ENCODE data around the gene CHMP6. TPM values are rescaled to one million over a fixed set of nuclear protein-coding genes. Genes with fewer than 3 reads are reported as not detected.

CHMP6 gene
- total RNA-seq, 1 donor from 2014 or later = 19.5 TPM

DNA sequence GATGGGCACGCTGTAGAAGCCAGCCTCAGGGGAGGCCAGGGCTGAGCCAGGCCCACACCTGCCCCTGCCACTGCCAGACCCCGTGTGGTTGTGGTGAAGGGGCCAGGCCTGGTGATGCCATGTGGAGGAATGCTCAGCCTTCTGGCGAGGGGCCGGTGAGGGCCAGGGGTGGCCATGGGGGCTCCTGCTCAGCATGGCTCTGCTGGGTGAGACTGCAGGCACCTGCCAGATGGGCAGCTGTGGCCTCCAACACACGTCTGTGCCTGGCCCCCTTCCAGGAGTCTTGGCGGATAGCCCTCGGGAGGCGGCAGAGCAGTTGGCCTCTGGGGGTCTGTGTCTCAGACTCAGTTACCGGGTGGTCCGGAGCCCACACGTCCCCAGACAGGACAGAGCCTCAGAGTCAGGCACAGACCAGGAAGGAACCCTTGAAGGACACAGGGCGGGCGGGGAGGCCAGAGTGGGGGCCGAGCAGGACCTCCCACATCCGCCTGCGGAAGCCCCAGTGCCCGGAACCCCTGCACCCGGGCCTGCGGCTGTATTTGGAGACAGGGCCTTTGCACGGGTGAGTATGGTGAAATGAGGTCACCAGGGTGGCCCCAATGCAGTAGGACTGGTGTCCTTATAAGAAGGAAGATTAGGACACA lies 22.5 kb upstream of the CHMP6 start:
- intact Hi-C loops (cut with micrococcal nuclease) = no loop called here
- peak; percentile 26 for ATAC-seq
- DNase-seq = no peak

DNA sequence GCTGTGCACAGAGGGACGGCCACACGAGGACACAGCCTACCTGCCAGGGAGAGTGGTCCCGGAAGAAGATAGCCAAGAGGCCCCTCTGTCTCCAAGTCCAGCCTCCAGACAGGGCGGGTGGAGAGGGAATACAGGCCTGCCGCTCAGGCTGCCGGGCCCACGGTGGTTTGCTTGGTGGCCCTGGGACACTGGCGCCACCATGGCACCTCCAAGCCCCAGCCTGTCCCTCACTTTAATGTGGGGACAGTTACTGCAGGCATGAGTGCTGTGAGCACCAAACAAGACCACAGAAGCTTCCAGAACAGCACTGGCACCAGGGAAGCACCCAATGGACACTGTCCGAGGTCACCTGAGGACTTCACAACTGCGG lies 22.0 kb upstream of the CHMP6 start:
- intact Hi-C loops (cut with micrococcal nuclease) = no loop called here
- DNase-seq (no peak), ATAC-seq (no peak)

DNA sequence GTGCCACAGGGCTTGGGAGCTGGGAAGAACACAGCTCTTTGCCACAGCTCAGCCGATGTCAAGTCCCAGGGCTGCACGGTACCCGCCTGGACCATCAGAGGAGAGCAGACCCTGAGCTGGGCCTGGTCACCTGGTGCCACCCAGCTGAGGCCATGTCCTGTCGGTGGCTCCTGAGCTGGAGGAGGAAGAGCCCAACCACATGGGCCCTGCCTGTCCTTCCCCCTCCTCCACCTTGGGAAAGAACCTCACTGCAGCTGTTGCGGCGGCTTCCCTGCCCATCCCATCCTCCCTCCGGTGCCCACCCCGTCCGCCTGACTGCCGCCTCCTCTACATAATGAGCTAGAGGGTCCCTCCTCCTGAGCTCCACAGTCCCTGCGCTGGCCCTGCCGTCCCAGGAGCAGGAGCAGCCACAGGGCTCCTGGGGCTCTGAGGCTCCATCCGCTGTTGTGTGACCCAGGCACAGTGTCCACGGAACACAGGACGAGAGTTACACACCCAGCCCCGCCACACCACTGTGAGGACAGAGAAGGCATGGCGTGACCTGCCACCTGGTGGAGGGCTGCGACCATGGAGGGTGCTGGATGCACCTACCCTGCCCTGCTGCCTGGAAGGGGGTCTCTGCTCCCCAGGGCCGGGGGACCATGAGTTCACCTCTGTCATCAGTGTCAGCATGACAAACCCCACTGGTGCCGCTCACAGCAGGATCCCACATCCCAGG lies 21.4 kb upstream of the CHMP6 start:
- intact Hi-C loops (cut with micrococcal nuclease) = no loop called here
- ATAC-seq (peak; percentile 74), DNase-seq (peak; percentile 71)

DNA sequence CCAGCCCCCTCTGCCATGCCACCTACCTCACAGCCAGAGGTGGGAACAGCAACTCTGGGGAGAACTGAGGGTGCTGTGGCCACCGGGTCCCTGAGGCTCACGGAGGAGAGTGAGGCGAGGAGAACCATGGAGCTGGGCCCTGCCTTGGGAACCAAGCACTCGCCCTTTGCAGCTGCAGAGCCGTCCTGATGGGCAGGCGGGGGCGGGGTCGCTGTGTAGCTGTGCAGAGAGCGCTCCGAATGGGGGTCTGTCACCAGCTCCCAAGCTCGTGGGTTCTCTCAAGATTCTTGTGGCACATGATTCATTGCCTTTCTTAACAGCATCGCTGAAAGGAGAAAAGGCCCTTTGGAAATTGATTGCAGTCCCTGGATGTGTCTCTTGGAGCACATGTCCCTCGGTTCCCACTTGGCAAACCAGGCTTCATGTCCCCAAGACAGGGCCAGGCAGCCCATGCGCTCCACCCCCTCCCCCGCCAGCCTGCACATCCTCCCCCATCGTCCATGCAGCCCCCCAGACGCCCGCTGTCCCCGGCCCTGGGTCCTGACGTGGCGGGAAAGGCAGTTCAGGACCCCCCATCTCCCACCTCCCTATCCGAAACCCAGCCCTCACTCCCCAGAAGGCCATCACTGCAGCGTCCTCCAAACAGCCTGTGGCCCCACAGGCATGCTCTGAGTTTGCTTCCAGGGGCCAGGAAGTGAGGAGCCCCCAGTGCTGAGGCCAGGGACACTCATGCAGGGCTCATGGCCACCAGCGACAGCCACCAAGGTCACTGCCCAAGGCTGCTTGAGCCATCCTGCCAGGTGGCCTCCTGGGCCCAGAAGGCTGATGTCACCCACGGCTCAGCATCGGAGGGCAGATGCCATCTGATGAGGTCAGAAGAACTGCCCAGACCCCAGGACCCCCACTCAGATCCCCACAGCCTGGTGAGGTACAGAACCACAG lies 20.6 kb upstream of the CHMP6 start:
- intact Hi-C loops (cut with micrococcal nuclease) = no loop called here
- ATAC-seq (no peak), DNase-seq (no peak)

DNA sequence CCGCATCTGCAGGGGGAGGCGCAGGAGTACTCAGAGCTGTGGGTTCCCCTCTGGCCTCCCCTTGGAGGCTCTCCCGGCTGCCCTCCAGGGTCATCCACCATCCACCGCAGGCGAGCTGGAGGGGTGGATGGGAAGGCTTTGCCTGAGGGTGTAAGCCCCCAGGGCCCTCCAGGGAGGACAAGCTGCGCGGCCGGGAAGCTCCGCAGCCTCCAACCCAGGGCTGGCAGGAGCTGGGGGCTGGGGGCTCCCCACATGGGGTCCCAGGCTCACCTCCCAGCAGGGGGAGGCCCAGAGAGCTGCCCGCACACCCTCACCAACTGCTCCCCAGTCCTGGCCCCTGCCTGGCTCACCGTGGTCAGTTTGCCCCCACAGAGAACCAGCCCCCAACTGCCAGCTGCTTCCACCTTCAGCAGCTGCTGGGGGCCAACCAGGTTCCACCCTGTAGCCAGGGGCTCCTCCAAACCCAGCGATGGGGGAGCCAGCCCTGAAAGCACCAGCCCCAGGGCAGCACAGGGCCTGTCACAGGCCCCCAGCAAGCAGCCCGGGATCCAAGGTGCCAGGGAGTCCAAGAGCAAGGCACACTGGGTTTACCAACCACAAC lies 19.8 kb upstream of the CHMP6 start:
- intact Hi-C loops (cut with micrococcal nuclease) = no loop called here
- DNase-seq (no peak), ATAC-seq (no peak)

DNA sequence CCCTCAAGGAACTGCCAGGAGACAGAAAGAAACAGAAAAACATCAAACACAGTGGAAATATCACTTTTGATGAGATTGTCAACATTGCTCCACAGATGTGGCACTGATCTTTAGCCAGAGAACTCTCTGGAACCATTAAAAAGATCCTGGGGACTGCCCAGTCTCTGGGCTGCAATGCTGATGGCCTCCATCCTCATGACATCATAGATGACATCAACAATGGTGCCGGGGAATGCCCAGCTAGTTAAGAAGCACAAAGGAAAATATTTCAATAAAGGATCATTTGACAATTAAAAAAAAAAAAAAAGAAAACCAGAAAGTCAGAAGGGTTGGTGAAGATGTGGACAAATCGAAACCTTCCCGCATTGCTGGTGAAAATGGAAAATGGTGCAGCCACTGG lies 14.9 kb upstream of the CHMP6 start:
- DNase-seq = no peak
- intact Hi-C loops (cut with micrococcal nuclease) = loop anchor here (5.0 kb wide), 1 partner anchor 549 kb away; no protein-coding TSS in a partner anchor
- no peak for ATAC-seq

DNA sequence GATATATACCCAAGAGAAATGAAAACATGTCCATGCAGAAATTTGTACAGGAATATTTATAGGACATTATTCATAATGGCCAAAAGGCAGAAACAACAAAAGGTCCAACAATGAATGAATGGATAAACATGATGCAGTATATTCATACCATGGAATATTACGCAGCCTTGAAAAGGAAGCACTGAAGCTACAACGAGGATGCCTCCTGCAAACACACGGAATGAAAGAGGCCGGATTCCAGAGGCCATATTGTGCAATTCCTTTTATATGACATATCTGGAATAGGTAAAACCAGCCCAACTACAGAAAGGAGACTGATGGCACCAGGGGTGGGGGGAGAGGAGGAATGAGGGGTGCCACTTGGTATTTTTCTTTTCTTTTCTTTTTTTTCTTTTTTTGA lies 14.5 kb upstream of the CHMP6 start:
- no peak for ATAC-seq
- DNase-seq = no peak
- intact Hi-C loops (cut with micrococcal nuclease) = loop anchor here (5.0 kb wide), 1 partner anchor 550 kb away; no protein-coding TSS in a partner anchor

DNA sequence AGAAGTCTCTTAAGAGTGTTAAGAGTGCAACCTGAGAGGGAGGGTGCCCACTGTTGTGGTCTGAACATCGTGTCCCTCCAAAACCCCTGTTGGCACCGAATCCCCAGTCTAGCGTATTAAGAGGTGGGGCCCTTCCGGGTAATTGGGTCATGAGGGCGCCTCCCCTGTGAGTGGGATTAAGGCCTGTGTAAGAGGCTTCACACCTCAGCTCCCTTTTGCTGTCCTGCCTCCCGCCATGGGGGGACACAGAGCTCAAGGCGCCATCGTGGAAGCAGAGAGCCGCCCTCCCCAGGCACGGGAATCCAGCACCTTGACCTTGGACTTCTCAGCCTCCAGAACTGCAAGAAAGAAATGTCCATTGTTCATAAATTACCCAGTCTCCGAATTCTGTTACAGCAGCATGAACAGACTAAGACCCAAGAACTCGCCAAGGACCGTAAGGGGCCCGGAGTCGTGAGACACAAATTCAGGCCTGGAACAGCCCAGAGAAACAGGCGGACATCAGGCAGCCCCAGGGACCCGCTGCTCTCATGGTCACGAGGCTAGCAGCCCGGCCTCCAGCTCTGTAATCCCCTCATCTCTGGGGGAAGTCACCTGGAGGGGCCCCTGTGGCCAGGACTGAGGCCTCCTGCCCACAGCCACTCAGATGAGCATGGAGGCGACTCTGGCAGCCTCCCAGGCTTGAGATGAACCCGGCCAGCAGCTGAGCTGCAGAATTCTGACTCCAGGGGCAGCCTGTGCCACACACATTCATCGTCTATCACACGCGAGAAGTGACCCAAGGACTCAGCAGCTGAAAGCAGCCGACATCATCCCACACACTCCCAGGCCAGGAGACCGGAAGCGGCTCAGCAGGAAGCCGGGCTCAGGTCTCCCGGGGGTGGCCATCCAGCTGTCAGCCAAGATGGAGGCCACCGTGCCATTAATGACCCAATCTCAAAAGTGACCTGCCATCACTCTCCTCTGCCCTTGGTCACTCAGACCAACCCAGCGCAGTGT lies 12.8 kb upstream of the CHMP6 start:
- DNase-seq (no peak), ATAC-seq (no peak)
- intact Hi-C loops (cut with micrococcal nuclease) = loop anchor here (5.0 kb wide), 1 partner anchor 551 kb away; no protein-coding TSS in a partner anchor

DNA sequence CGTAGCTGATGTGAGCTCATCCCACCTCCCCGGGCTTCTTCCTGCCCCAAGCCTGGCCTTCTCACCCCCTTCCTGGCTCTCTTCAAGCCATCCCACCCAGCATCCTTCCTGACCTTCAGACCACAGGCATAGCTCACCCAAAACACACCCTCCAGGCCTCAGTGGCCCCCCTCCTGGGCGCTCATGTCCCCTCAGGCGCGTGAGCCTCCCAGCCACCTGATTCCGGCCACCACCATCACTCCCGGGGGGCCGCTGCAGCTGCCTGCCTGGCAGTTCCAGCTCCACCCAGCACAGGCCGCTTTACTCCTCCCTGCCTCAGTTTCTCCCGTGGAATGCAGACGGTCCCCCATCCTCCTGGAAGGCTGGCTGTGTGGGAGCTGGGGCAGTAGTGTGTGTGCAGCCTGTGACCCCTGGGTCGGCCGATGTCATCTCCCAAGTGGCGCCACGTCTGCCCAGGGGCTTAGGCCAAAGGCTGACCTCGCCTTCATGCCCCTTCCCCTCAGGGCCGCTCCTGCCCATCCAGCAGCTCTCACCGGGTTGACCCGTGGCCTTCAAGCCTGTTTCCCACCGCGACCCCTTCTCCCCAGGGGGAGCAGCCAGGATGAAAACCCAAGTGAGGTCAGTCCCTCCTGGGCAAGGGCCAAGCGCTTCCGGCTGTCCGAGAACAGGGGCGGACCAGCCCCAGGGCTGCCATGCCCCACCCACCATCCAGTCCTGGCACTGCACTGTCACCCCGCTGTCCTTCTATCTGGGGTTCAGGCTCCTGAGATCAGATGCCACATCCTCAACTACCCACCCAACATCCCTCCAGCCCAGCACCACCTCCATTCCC lies 11.9 kb upstream of the CHMP6 start:
- DNase-seq (peak; percentile 30), ATAC-seq (no peak)
- intact Hi-C loops (cut with micrococcal nuclease) = loop anchor here (5.0 kb wide), 1 partner anchor 552 kb away; no protein-coding TSS in a partner anchor

DNA sequence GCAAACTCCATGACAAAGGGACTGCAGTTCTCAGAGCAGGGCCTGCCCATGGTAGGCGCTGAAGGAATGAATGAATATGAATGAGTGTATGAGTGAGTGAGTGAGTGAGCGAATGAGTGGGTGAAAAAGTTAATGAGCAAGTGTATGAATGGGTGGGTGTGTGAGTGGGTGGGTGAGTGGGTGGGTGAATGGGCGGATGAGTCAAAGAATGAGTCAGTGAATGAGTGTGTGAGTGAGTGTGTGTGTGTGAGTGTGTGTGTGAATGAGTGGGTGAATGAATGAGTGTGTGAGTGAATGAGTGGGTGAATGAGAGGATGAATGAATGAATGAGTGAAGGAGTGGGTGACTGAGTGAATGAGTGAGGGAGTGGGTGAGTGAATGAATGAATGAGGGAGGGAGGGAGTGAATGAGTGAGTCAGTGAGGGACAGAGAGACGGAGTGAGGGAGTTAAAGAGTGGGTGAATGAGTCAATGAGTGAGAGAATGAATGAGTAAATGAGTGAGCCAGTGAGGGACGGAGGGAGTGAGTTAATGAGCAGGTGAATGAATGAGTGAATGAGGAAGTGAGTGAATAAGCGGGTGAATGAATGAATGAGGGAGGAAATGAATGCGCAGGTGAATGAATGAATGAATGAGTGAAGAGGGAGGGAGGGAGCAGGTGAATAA lies 11.1 kb upstream of the CHMP6 start:
- DNase-seq (no peak), ATAC-seq (no peak)
- intact Hi-C loops (cut with micrococcal nuclease) = no loop called here

DNA sequence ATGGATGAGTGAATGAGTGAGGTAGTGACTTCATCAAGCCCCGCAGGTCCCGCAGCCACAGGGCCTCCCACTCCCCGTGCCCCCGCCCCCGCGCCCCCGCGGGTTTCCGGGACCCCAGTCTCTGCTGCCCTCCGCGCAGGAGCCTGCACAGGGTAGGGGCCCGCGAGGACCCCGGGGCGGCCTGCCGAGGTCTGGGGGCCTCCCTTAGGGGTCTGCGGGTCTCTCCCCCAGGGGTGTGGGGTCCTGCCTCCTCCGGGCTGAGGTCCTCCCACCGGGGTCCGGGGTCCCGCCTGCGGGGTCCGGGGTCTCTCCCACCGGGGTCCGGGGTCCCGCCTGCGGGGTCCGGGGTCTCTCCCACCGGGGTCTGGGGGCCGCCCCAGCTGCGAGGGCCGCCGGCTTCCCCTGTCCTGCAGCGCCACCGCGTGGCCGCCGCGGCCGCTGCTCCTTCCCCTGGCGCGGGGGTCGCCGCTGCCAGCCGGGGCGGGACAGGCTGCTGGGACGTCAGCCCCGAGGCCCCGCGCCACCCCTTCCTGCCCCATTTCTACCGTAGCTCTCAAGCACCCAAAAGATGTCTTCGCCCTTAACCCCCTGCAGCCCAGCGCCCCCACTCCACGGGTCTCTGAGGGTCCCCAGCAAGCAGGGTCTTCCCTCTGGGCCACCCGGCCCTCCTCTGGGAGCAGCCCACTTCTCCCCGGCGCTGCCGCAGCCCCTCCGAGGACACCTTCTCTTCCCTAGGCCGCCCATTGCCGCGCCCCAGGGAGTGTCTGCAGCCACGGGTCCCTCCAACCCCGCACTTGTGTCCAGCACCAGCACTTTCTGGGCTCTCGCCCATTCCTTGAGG lies 10.4 kb upstream of the CHMP6 start:
- intact Hi-C loops (cut with micrococcal nuclease) = no loop called here

DNA sequence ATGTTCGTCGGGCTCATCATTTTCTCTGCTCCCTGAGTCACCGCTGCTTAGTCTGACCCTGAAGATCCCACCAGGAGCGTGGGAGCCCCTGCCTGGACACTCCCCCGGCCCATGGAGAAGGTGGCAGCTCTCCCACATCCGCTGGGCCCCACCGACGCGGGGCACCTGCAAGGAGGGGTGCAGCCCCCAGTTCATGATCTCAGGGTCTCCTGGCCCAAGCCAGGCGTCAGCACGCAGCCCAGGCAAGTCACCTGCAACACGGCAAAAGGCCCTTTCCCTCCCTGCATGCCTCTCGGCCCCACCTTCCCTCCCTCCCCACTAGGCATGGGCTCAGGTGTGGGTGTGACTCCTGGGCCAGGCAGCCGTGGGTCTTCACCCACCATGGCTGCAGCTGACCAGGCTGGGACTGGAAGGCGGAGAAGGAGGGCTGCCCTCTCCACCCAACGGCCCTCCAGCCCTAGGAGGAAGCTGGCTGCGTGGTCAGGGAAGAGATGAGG lies 9.7 kb upstream of the CHMP6 start:
- intact Hi-C loops (cut with micrococcal nuclease) = no loop called here
- DNase-seq (no peak), ATAC-seq (no peak)

More for the DNA sequence above, 10.4 kb upstream of the CHMP6 start:
- peak; percentile 54 for ATAC-seq
- DNase-seq = no peak

DNA sequence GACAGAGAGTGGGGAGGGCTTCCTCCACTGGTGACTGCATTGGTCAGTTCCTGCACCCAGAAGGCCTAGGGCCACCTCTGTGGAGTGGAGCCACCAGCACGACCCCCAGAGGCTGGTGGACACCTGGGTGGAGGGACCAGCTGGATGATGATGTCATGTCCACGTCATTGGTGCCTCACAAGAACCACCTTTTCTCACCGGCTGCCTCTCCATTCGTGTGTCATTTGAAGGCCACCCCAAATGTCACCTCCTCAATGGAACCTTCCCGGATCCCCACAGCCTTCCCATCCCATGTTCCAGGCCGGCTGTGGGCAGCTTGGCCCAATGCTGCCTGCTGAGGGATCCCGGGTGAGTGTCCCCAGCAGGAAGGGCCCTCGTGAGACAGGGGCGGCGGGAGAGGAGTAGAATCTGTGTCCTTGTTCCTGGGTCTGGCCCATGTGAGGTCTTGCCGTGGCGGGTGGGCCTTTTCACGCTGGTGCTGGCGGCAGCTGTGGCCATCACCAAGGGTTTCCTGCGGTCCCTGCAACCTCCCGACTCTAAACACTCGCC lies 9.1 kb upstream of the CHMP6 start:
- ATAC-seq (no peak), DNase-seq (no peak)
- intact Hi-C loops (cut with micrococcal nuclease) = no loop called here

DNA sequence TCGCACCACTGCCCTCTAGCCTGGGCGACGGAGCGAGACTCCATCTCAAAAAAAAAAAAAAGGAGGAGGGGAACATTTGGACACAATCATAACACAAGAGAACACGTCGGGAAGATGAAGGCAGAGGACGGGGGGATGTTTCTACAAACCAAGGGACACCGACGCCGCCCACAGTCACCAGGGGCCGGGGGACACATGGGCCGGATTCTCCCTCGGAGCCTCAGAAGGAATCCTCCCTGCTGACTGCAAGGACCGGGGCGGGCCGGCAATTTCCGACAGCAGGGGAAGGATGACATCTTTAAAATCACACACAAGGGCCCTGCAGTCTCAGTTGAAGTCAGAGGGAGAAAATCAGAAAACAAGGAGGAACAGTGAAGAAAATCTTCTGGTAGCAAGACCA lies 8.1 kb upstream of the CHMP6 start:
- intact Hi-C loops (cut with micrococcal nuclease) = no loop called here
- DNase-seq (no peak), ATAC-seq (no peak)

DNA sequence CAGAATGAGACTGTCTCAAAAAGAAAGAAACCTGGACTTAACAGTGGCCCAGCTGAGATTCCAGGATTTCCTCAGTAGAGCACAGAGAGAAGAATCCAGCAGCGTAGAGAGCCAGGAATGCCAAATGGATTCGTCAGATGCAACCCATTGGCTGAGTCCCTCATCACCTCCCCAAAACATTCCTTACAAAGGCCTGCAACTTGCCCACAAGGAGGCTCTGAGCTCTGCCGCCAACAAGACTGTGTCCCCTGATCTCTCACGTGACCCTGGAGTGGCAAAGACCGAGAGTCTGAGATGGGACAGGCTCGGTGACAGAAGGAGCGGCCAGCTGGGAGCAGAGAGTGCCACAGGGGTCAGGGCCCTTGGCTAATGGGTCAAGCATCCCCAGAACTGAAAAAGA lies 6.9 kb upstream of the CHMP6 start:
- ATAC-seq = peak; percentile 29
- DNase-seq = no peak
- intact Hi-C loops (cut with micrococcal nuclease) = no loop called here

DNA sequence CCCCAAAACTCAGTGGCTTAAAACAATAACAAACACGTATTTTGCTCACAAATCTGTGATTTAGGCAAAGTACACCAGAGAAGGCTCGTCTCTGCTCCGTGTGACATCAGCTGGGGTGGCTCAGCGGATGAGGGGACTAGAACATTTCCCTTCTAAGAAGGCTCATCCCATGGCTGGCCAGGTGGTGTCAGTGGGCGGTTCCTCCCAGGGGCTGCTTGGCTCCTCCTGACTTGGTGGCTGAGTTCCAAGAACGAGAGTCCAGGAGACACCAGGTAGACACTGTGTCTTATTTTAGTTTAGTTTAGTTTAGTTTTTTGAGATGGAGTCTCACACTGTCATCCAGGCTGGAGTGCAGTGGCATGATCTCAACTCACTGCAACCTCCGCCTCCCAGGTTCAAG lies 5.6 kb upstream of the CHMP6 start:
- intact Hi-C loops (cut with micrococcal nuclease) = no loop called here
- ATAC-seq (no peak), DNase-seq (no peak)

Measured in left ventricle myocardium superior (tissue), 1 donor.